Raji (cell line): ENCODE data around the gene FGD5.

Source experiments
- POLR2A ChIP-seq: IDR thresholded peaks from 2 replicates; pipeline ENCODE4 v1.6.1; 2011; ENCODE audit warnings: low read depth, low read length, control low read depth; ENCODE audit not compliant: insufficient read depth

FGD5 gene

DNA sequence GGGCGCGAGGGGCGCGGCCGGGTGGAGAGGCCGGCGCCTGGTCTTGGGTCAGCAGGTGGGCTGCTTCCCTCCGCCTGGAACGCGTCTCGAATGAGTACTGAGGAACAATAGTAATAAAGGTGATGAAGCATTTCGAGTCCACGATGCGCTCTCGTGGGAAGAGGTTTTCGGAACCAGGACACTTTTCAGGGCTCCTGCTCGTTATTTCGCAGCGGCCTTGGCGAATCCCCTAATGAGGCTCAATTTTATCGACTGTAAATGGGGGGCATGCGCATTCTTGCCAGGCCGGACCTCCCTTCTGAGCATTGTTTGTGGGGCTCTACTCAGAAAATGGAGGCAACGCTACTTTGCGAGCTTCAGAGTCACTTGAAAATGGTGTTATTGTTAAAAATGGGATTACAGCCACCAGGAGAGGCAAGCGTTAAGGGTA, 129.9 kb downstream of the FGD5 start:
- peak; percentile 52; the same call in 1 of the 2 replicates for TF ChIP-seq POLR2A

GRCh38 chr3:14949126-14949525, 130.4 kb downstream of the FGD5 start:
- TF ChIP-seq POLR2A, result no peak

DNA sequence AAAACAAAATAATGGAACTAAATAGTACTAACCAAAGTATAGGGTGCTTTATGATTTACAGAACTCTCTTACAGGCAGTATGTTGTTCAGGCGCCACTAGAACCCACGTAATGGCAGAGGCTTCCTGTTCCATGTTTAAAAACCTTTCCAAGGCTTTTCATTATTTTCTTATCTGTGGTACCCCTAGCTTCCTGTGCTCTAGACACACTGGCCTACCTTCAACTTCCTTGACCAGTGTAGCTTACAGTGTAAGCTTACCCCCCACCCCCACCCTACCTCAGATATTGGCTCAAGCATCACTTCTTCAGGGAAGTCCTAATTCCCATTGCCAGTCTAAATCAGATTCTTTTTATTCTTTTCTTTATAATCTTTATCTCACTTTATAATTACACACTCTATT, 131.5 kb downstream of the FGD5 start:
- TF ChIP-seq POLR2A, result no peak

GRCh38 chr3:14957153-14957552, 138.4 kb downstream of the FGD5 start:
- TF ChIP-seq POLR2A, result no peak

GRCh38 chr3:14957925-14958324, 139.2 kb downstream of the FGD5 start:
- peak; percentile 39; the same call in 1 of the 2 replicates for TF ChIP-seq POLR2A

DNA sequence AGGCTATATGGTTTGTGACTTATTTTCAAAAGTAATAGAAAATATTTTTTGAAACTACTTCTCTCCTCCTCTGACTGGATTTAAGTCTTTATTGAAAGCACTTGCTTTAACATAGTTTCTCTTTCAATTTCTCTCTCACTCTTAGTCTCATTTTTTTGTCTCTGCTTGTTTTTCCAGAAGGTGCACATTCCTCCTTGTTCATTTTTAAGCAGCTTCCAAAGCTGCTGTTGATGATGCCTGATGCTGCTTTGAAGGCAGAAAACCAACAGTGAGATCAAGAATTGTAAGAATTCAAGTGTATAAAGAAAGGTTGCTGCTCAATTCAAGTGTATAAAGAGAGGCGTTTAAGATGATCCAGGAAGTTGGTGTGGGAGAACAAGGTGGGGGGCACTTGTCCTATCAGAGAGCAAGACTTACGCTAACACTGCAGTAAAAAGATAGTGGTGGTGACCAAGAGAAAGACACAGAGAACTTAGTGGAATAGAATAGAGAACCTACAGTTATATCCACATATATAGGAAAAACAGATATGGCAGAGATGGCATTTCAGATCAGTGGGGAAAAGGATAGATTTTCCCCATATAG, 140.7 kb downstream of the FGD5 start:
- TF ChIP-seq POLR2A, result no peak

DNA sequence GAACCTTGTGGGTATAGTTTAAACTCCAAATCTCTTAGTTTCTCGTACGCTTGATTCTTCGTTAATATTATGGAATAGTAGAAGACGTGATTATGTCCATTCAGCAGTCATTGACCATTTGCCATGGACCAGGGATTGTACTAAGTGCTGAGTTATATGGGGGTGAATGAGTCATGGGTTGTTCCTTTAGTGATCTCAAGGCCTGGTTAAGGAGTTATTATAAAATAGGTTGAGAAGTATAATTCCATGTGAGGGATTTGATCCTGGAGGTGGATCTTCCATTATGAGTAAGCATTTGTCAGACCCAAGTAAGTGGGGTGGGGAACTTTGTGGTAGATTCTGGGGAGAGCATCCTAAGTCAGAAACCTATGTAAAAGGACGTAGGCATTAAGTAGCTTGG, 144.0 kb downstream of the FGD5 start:
- no peak for TF ChIP-seq POLR2A

GRCh38 chr3:14967285-14967684, 148.5 kb downstream of the FGD5 start:
- TF ChIP-seq POLR2A, result no peak

DNA sequence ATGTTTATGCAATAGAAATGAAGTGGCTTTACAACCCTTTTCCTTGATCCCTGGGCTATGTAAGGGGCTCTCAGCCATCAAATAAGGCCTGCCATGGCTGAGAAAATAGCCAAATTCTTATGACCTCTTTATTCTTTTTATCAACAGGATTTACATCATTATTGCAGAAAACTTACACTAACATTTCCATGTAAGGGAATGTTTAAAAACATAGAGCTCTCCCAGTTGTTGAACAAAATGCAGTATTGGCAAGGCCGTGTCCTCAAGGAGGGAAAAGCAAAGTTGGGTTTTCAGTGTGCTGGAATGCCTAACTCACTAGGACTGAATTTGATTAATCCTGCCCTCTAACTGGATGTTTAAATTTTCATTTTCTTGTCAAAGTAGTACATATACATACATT, 150.9 kb downstream of the FGD5 start:
- no peak for TF ChIP-seq POLR2A

DNA sequence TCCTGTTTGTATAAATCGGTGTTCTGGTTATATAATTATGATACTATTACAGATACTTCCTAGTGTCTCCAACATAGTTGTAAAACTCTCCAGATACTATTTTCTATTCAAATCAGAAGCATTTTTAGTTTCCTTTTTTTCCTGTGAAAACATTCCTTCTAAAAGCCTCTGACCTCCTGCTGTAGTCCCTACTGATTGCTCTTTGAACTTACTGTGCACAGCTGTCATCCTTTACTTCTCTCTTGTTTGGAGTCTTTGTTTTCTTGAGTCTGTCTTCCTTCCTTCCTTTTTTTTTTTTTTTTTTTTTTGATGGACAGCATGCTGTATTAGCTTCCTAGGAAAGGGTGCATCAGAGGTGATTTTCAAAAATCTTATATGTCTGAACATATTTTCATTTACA, 157.6 kb downstream of the FGD5 start:
- no peak for TF ChIP-seq POLR2A

- no peak for TF ChIP-seq POLR2A
Measured at GRCh38 chr3:14980689-14981088, 161.9 kb downstream of the FGD5 start.
